ENCODE data around the gene CYTIP.

CYTIP gene

GRCh38 chr2:157443795-157444640 lies at the start of gene CYTIP:
Gene CYTIP (minus strand): TSS chr2:157444089. CDS start chr2:157444020, 69 bp downstream.
- peak; percentile 94 for DNase-seq

GRCh38 chr2:157492189-157492773 lies 48.4 kb upstream of the CYTIP start:
- DNase-seq: peak; percentile 84

- no peak for DNase-seq
Observed at GRCh38 chr2:157489983-157490382, 46.1 kb upstream of the CYTIP start.

- DNase-seq: no peak
Observed at GRCh38 chr2:157488877-157489276, 45.0 kb upstream of the CYTIP start.

GRCh38 chr2:157487747-157488146 lies 43.9 kb upstream of the CYTIP start:
- DNase-seq: no peak

- no peak for DNase-seq
Observed at GRCh38 chr2:157487271-157487610, 43.4 kb upstream of the CYTIP start.

GRCh38 chr2:157486596-157487270 lies 42.8 kb upstream of the CYTIP start:
- DNase-seq: no peak

- peak; percentile 92 for DNase-seq
Observed at GRCh38 chr2:157480182-157480961, 36.5 kb upstream of the CYTIP start.

- peak; percentile 49 for DNase-seq
Observed at GRCh38 chr2:157479081-157480027, 35.5 kb upstream of the CYTIP start.

- peak; percentile 60 for DNase-seq
Observed at GRCh38 chr2:157477919-157478318, 34.0 kb upstream of the CYTIP start.

- peak; percentile 87 for DNase-seq
Observed at GRCh38 chr2:157476953-157477709, 33.2 kb upstream of the CYTIP start.

- no peak for DNase-seq
Observed at GRCh38 chr2:157475722-157476390, 32.0 kb upstream of the CYTIP start.

GRCh38 chr2:157473581-157473980 lies 29.7 kb upstream of the CYTIP start:
- DNase-seq: peak; percentile 70

- DNase-seq: peak; percentile 63
Observed at GRCh38 chr2:157471078-157471477, 27.2 kb upstream of the CYTIP start.

GRCh38 chr2:157470321-157470720 lies 26.4 kb upstream of the CYTIP start:
- DNase-seq: peak; percentile 47

- no peak for DNase-seq
Observed at GRCh38 chr2:157469726-157470125, 25.8 kb upstream of the CYTIP start.

- peak; percentile 91 for DNase-seq
Observed at GRCh38 chr2:157468931-157469708, 25.2 kb upstream of the CYTIP start.

- peak; percentile 67 for DNase-seq
Observed at GRCh38 chr2:157466764-157467163, 22.9 kb upstream of the CYTIP start.

GRCh38 chr2:157465554-157465953 lies 21.7 kb upstream of the CYTIP start:
- no peak for DNase-seq

- DNase-seq: no peak
Observed at GRCh38 chr2:157463002-157463401, 19.1 kb upstream of the CYTIP start.
